ENCODE measurements around the gene ADIPOQ.

DNA sequence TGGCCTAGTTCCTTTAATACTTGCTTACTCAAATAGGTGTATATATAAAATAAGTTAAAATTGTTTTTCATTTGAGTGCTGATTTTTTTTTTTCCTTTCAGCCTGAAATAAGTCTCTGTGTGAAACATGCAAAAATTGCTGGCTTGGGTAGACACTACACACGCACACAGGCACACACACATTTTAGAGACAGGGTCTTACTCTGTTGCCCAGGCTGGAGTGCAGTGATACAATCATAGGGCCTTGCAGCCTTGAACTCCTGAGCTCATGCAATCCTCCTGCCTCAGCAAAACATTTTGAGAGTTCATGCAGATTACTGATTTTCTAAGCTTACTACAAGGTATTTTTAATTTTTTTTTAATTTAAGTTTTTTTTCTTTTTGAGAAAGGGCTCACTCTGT is 23.6 kb upstream of the ADIPOQ start:
- TF ChIP-seq, protein P1, sequence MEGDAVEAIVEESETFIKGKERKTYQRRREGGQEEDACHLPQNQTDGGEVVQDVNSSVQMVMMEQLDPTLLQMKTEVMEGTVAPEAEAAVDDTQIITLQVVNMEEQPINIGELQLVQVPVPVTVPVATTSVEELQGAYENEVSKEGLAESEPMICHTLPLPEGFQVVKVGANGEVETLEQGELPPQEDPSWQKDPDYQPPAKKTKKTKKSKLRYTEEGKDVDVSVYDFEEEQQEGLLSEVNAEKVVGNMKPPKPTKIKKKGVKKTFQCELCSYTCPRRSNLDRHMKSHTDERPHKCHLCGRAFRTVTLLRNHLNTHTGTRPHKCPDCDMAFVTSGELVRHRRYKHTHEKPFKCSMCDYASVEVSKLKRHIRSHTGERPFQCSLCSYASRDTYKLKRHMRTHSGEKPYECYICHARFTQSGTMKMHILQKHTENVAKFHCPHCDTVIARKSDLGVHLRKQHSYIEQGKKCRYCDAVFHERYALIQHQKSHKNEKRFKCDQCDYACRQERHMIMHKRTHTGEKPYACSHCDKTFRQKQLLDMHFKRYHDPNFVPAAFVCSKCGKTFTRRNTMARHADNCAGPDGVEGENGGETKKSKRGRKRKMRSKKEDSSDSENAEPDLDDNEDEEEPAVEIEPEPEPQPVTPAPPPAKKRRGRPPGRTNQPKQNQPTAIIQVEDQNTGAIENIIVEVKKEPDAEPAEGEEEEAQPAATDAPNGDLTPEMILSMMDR (IDR thresholded peaks at IDR 0.05 in 8 of 11, conservative IDR thresholded peaks at IDR 0.05 in 3 of 11): no peak
- TF ChIP-seq POLR2A (IDR thresholded peaks at IDR 0.05): no peak
- TF ChIP-seq POLR2AphosphoS5 (IDR thresholded peaks at IDR 0.05): no peak

Data from spleen (tissue), 7 donors.